Activated CD8-positive, alpha-beta memory T cell treated with anti-CD3 and anti-CD28 coated beads for 36 hours (primary cell): Measurements from ENCODE around the gene ABCC8. TPM values are rescaled to one million over a fixed set of nuclear protein-coding genes. Genes with fewer than 3 reads are reported as not detected.
"Not testable (repeated sequence)": the region's sequence is repeated elsewhere in the genome, so short reads cannot be mapped to it uniquely, and the experiment has no call there.

Source experiments
- CTCF ChIA-PET: fragments of 350-600 bp; sonication (Branson Sonifier 250); formaldehyde crosslinking; loops from one replicate; lab custom pipeline; 2021; ENCODE audit warnings: antibody characterized with exemption; lab: Charles Lee
- POLR2A ChIA-PET: fragments of 350-600 bp; sonication (Branson Sonifier 250); formaldehyde crosslinking; loops from one replicate; lab custom pipeline; 2021; ENCODE audit warnings: antibody characterized with exemption; lab: Charles Lee
- total RNA-seq, 2 experiments: library from RNA; stranded (reverse); gene quantifications; one replicate each; pipeline ENCODE4 v1.2.3, GENCODE V29; 2021

Gene ABCC8
- total RNA-seq, 2 experiments from 2014 or later = not detected

GRCh38 chr11:17445240-17445795 is 31.3 kb downstream of the ABCC8 start:
- ChIA-PET CTCF (no interaction called here), POLR2A (no interaction called here)

- ChIA-PET CTCF (interaction anchor here (1.3 to 1.9 kb wide), 2 partner anchors 60 to 61 kb away, joined by 3 to 4 read pairs; no protein-coding TSS in a partner anchor), POLR2A (no interaction called here)
Measured at GRCh38 chr11:17443926-17444690, 32.5 kb downstream of the ABCC8 start.

GRCh38 chr11:17443423-17443822 is 33.2 kb downstream of the ABCC8 start:
- ChIA-PET CTCF (interaction anchor here (1.3 to 1.9 kb wide), 2 partner anchors 59 to 62 kb away, joined by 3 to 4 read pairs; no protein-coding TSS in a partner anchor), POLR2A (no interaction called here)

GRCh38 chr11:17443000-17443399 is 33.6 kb downstream of the ABCC8 start:
- ChIA-PET CTCF (interaction anchor here (1.3 to 1.9 kb wide), 2 partner anchors 59 to 62 kb away, joined by 3 to 4 read pairs; no protein-coding TSS in a partner anchor), POLR2A (no interaction called here)

- CTCF ChIA-PET = no interaction called here
- POLR2A ChIA-PET = no interaction called here
Measured at GRCh38 chr11:17439316-17439782, 37.3 kb downstream of the ABCC8 start.

GRCh38 chr11:17437366-17437765 is 39.3 kb downstream of the ABCC8 start:
- CTCF ChIA-PET = no interaction called here
- POLR2A ChIA-PET = no interaction called here

GRCh38 chr11:17434108-17434507 is 42.5 kb downstream of the ABCC8 start:
- ChIA-PET CTCF (no interaction called here), POLR2A (no interaction called here)

GRCh38 chr11:17432002-17432401 is 44.6 kb downstream of the ABCC8 start:
- CTCF ChIA-PET = no interaction called here
- POLR2A ChIA-PET = interaction anchor here (1.0 kb wide), 1 partner anchor 10 kb away, joined by 3 read pairs; no protein-coding TSS in a partner anchor

- POLR2A ChIA-PET = no interaction called here
- CTCF ChIA-PET = no interaction called here
Measured at GRCh38 chr11:17431139-17431538, 45.5 kb downstream of the ABCC8 start.

GRCh38 chr11:17430616-17431015 is 46.0 kb downstream of the ABCC8 start:
- POLR2A ChIA-PET = no interaction called here
- CTCF ChIA-PET = interaction anchor here (0.6 kb wide), 1 partner anchor 1377 kb away, joined by 3 read pairs; no protein-coding TSS in a partner anchor

GRCh38 chr11:17428925-17429324 is 47.7 kb downstream of the ABCC8 start:
- ChIA-PET POLR2A (no interaction called here), CTCF (no interaction called here)

GRCh38 chr11:17428261-17428660 is 48.4 kb downstream of the ABCC8 start:
- POLR2A ChIA-PET = no interaction called here
- CTCF ChIA-PET = no interaction called here

GRCh38 chr11:17426233-17426632 is 50.4 kb downstream of the ABCC8 start:
- POLR2A ChIA-PET, CTCF ChIA-PET: not testable (repeated sequence)

- POLR2A ChIA-PET = no interaction called here
- CTCF ChIA-PET = no interaction called here
Measured at GRCh38 chr11:17423533-17424310, 52.9 kb downstream of the ABCC8 start.

GRCh38 chr11:17421781-17422180 is 54.9 kb downstream of the ABCC8 start:
- ChIA-PET CTCF (no interaction called here), POLR2A (interaction anchor here (1.2 kb wide), 1 partner anchor 11 kb away, joined by 3 read pairs; no protein-coding TSS in a partner anchor)

GRCh38 chr11:17418444-17419081 is 58.1 kb downstream of the ABCC8 start:
- POLR2A ChIA-PET = no interaction called here
- CTCF ChIA-PET = no interaction called here

- ChIA-PET POLR2A (no interaction called here), CTCF (no interaction called here)
Measured at GRCh38 chr11:17416492-17416891, 60.2 kb downstream of the ABCC8 start.

- CTCF ChIA-PET = no interaction called here
- POLR2A ChIA-PET = no interaction called here
Measured at GRCh38 chr11:17415523-17416104, 61.0 kb downstream of the ABCC8 start.

- POLR2A ChIA-PET = no interaction called here
- CTCF ChIA-PET = no interaction called here
Measured at GRCh38 chr11:17414992-17415391, 61.7 kb downstream of the ABCC8 start.
